NCI-H1694 treated with DMSO at 0.1 percent for 48 hours (cell line): ENCODE measurements around the gene PNLIP.

Source experiments
- DNase-seq: peaks from one replicate; lab custom pipeline; 2025; lab: John Stamatoyannopoulos, UW

PNLIP gene

DNA sequence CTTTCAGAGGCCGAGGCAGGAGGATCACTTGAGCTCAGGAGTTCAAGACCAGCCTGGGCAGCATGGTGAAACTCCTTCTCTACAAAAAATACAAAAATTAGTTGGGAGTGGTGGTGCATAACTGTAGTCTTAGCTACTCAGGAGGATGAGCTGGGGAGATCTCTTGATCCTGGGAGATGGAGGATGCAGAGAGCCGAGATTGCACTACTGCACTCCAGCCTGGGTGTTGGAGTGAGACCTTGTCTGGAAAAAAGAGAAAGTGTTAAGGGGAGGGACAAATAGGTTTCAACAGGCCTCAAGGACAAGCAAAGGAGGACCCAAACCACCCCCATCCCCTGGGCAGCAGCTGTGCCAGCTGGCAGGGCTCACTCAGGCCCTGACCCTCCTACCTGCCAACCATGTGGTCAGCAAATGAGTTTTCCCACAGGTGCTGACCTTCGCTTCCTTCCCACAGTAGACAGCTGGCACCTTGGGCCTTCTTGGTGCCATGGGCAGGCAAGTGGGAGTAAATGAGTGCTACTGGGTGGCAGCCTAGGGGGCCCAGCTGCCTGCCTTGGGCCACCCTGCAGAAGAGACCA is 69.6 kb downstream of the PNLIP start:
- no peak for DNase-seq
